Jurkat, Clone E6-1 (cell line): Measurements from ENCODE around the gene CNGA1.
"Not testable (repeated sequence)": the region's sequence is repeated elsewhere in the genome, so short reads cannot be mapped to it uniquely, and the experiment has no call there.

Experiments
- DNase-seq: peaks from one replicate; pipeline ENCODE4 v3.0.0-alpha.2; 2011; ENCODE audit warnings: low read depth, low spot score
- H3K4me3 ChIP-seq: 2 replicates; pipeline ENCODE4 v1.5.1; 2011; ENCODE audit warnings: mild to moderate bottlenecking, low read length, control low read depth, moderate library complexity

Gene CNGA1

DNA sequence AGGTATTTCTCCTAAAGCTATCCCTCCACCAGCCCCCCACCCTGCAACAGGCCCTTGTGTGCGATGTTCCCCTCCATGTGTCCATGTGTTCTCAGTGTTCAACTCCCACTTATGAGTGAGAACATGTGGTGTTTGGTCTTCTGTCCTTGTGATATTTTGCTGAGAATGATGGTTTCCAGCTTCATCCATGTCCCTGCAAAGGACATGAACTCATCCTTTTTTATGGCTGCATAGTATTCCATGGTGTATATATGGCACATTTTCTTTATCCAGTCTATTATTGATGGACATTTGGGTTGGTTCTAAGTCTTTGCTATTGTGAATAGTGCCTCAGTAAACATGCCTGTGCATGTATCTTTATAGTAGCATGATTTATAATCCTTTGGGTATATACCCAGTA is 99.3 kb downstream of the CNGA1 start:
- H3K4me3 ChIP-seq, DNase-seq: not testable (repeated sequence)

GRCh38 chr4:47915378-47915777 is 101.1 kb downstream of the CNGA1 start:
- DNase-seq, result no peak
- no peak overlapping the region for H3K4me3 ChIP-seq

GRCh38 chr4:47914926-47915237 is 101.6 kb downstream of the CNGA1 start:
- DNase-seq, result no peak
- peak overlapping the region; percentile 87 for H3K4me3 ChIP-seq

DNA sequence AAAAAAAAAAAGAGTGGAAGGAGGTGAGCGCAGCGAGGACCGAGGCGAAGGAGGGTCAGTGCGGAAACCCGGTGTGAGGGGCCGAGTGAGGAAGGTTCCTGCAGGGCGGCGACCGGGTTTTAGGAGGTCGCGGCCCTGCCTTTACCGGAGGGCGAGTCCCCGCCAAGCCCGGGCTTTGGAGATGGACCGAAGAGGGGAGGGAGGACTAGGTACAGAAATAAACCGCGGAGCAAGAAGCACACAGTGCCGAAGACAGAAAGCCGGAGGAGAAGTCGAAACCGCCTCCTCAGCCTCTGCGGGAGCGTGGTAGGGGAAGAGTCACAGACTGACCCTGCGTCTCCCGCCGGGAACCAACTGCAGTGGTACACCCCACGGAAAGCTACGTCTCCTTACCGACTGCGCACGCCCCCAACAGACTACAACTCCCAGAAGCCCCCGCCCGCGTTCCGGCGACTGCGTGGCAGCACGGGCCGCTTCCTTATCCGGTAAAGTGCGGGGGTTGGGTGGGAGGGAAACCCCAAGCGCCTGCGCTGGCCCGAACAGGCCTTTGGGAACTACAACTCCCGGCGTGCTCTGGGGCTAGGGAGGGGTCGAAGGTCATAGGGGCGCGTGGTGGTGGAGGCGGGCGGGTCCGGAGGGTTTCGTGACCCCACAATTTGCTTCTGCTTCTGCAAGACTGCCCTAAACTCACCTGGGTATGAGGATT is 102.1 kb downstream of the CNGA1 start, which contains the start of gene NFXL1:
NFXL1 (minus strand) TSS at position 364 of the 706 bp plus-strand sequence. CDS start 380 bp downstream, outside the sequence.
- DNase-seq, result peak; percentile 93
- H3K4me3 ChIP-seq, result peak within 1 kb of the TSS; percentile 87

GRCh38 chr4:47913861-47914219 is 102.6 kb downstream of the CNGA1 start:
- H3K4me3 ChIP-seq, result peak overlapping the region; percentile 87
- DNase-seq, result no peak

DNA sequence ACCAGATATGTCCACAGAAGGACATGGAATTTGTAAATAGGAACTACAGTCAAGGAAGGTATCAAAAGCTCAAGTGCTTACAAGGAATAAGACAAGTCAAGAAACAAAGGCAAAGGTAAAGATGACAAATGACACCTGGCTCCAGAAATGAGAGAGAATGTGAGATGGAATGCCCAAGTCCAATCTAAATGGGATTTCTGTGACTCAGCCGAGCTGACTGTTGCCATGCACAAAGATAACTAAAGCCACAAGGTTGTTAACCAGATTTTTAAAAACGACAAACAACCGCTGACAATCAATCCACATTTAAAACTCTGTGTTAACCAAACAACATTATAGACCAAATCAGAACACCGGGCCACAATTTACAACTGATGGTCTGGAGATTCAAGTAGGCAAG is 103.2 kb downstream of the CNGA1 start:
- peak overlapping the region; percentile 87 for H3K4me3 ChIP-seq
- no peak for DNase-seq

DNA sequence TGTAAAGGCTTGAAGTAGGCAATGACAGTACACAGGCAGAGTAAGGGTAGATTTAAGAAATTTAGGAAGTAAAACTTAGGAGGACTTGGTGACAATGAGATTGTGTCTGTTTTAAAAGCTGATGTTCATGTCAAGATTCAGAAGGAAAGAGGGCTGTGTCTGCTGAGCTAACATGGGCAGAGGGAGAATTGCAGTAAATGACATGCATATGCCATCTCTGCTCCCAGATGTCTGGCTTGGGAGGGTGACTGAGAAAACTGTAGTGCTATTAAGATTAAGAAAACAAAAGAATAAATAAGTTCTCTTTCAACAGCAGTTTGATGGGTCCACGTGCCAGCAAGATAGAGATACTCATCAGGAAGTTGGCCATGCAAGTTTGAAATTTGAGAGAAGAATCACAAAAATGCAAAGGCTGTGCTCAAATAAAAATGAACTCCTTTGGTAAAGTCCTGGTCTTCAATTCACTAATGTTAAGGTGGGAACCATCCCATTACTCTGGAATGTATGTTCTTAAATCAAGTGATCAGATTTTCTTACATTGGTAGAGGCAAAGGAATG is 109.3 kb downstream of the CNGA1 start:
- no peak overlapping the region for H3K4me3 ChIP-seq
- DNase-seq, result no peak

DNA sequence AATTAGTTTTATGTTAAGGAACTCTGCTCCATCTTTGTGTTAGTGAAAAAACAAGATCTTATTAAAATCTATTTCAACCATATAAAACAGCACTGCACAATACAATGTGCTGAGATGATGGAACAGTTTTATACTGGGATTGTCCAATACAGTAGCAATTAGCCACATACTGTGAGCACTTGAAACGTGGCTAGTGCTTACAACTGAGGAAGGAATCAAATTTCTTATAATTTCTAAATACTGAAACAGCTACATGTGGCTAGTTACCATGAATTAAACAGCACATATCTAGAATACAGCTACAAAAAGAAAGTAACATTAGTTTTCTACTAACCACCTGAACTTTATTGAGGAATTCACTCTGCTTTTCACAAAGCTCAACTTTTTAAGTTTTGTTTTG is 116.8 kb downstream of the CNGA1 start:
- H3K4me3 ChIP-seq, result no peak overlapping the region
- DNase-seq, result no peak

DNA sequence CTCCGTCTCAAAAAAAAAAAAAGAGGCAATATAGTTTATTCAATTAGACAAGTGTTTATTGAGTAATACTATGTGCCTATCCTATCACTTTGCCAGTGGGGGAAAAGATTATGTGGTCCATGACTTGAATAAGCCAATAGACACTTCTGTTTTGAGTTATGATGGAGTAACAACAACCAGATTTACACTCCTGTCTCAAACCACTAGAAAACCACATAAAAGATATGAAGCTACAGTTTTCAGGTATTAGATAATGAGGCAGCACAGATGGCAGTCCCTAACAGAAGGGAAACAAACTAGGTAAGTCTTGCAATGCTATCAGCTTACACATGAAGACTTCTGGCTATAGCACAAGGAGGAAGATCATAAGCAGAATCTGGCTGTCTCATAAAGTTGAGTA is 124.6 kb downstream of the CNGA1 start:
- DNase-seq, result peak; percentile 90
- no peak overlapping the region for H3K4me3 ChIP-seq
